ENCODE results near the gene BANF1.

DNA sequence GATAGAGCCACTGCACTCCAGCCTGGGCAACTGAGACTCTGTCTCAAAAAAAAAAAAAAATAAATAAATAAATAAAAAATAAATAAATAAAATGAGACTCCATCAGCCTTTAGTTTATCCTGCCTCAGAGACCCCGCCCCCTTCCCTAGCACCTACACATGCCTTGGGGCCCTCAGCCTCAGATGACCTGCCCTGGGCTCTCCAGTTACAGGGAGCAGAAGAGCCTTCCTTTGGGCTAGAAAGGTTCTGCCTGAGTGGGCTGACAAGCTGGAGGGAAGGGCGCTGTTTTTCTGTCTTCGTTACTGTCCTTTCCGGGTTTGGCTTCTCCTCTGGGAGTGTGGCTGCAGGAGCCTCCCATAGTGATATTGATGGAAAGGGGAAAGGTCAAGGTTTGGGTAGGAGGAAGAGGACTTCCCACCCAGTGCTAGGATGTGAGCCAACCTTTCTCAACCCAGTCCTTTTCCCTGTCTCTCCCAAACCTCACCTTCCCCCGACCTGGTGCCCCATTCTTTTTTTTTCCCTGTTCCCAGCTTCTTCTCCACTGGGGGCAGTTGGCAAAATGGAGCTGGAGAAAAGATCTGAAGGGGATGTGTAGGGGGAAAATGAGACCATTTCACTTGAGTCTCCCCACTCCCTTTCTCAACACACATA is 48.4 kb downstream of the BANF1 start:
- TF ChIP-seq POLR2A (IDR thresholded peaks at IDR 0.05; ENCODE audit: low read length) (no peak), GATA1 (IDR thresholded peaks at IDR 0.05; ENCODE audit: low read depth, low read length) (no peak)

Measured in erythroblast (primary cell).